Liver (tissue), 3 donors: ENCODE results near the gene DHRS4.
"Not testable (repeated sequence)": the region's sequence is repeated elsewhere in the genome, so short reads cannot be mapped to it uniquely, and the experiment has no call there.

Experiments
- ATF3 ChIP-seq: IDR thresholded peaks from 2 replicates; pipeline ENCODE4 v1.6.1; 2016; ENCODE audit warnings: antibody characterized with exemption
- CTCF ChIP-seq: fragments of 150-350 bp; IDR thresholded peaks from 2 replicates; pipeline ENCODE4 v1.5.1; 2017; ENCODE audit warnings: improper control_type of control experiment, low read depth, low read length; ENCODE audit not compliant: missing input control
- FOXA1 ChIP-seq: IDR thresholded peaks from 2 replicates; pipeline ENCODE4 v1.6.1; 2016; ENCODE audit warnings: antibody characterized with exemption
- JUND ChIP-seq, 2 donors: IDR thresholded peaks; 2 replicates each; pipeline ENCODE4 v1.6.1; 2016; ENCODE audit warnings: antibody characterized with exemption in 2 of 2
- NR2F2 ChIP-seq: IDR thresholded peaks from 2 replicates; pipeline ENCODE4 v1.6.1; 2016; ENCODE audit warnings: antibody characterized with exemption
- RAD21 ChIP-seq, 2 donors: IDR thresholded peaks; 2 replicates each; pipeline ENCODE4 v1.6.1; 2016; ENCODE audit warnings: antibody characterized with exemption in 2 of 2, mild to moderate bottlenecking in 2 of 2
- REST ChIP-seq: IDR thresholded peaks from 2 replicates; pipeline ENCODE4 v1.6.1; 2016; ENCODE audit warnings: antibody characterized with exemption, mild to moderate bottlenecking
- SP1 ChIP-seq: IDR thresholded peaks from 2 replicates; pipeline ENCODE4 v1.6.1; 2018; ENCODE audit warnings: antibody characterized with exemption, mild to moderate bottlenecking
- TAF1 ChIP-seq: conservative IDR thresholded peaks from 2 replicates; pipeline ENCODE4 v1.6.1; 2016; ENCODE audit warnings: antibody characterized with exemption, mild to moderate bottlenecking
- donor health status: healthy.
- donor health status: healthy.

- TF ChIP-seq CTCF; ATF3; NR2F2; FOXA1; RAD21 (IDR thresholded peaks at IDR 0.05); JUND (IDR thresholded peaks at IDR 0.05); REST; TAF1; SP1: not testable (repeated sequence)
These were observed 48.1 kb downstream of the DHRS4 start for GRCh38 chr14:24001679-24002078.
